Thyroid gland (tissue), 4 donors: ENCODE results near the gene BCDIN3D. TPM values are rescaled to one million over a fixed set of nuclear protein-coding genes. Genes with fewer than 3 reads are reported as not detected.

ENCODE experiments used
- DNase-seq, 2 donors: peaks; one replicate each; pipeline ENCODE4 v3.0.0-alpha.2; 2019
- H3K27ac ChIP-seq, 3 donors: fragments of 200-600 bp; sonication (generic); 1 replicate in 2 of 3; 2 replicates in 1 of 3; pipeline ENCODE4 v1.5.1; 2016 to 2019; ENCODE audit warnings: mild to moderate bottlenecking in 1 of 3, moderate library complexity in 1 of 3
- H3K27me3 ChIP-seq: fragments of 200-600 bp; sonication (generic); one replicate; pipeline ENCODE4 v1.5.1; 2019
- H3K36me3 ChIP-seq, 2 donors: fragments of 200-600 bp; sonication (generic); one replicate each; pipeline ENCODE4 v1.5.1; 2016 to 2019
- H3K4me1 ChIP-seq, 2 donors: fragments of 200-600 bp; sonication (generic); one replicate each; pipeline ENCODE4 v1.5.1; 2017 to 2019
- H3K4me3 ChIP-seq, 3 donors: fragments of 200-600 bp; sonication (generic); replicated peaks in 1 of 3; 1 replicate in 2 of 3; 2 replicates in 1 of 3; pipeline ENCODE4 v1.5.1; 2016; ENCODE audit warnings: mild to moderate bottlenecking in 1 of 3
- H3K9me3 ChIP-seq: fragments of 200-600 bp; sonication (generic); one replicate; pipeline ENCODE4 v1.5.1; 2017
- POLR2A ChIP-seq, 2 donors: fragments of 450-650 bp; IDR thresholded peaks; one replicate each; pipeline ENCODE4 v1.6.1; 2017; ENCODE audit warnings: antibody characterized with exemption in 2 of 2, mild to moderate bottlenecking in 2 of 2, moderate library complexity in 1 of 2
- WGBS, 2 donors: methylation state at CpG; one replicate each; pipeline ENCODE4 v1.1.5; 2017; 5-methylcytosine and 5-hydroxymethylcytosine counted together
- intact Hi-C: fragments of 100-400 bp; cut with DNase I; formaldehyde crosslinking; loops from one replicate; pipeline ENCODE4 v1.15.1; 2023
- total RNA-seq, 4 donors: library from RNA; depleted of rRNA; stranded (reverse); fragments of >200 nt; gene quantifications; one replicate each; pipeline ENCODE4 v1.2.3, GENCODE V29; 2016
- TF ChIP-seq, protein P1 (sequence below), 6 experiments: fragments of 200-600 bp in 3 of 6; fragments of 450-650 bp in 3 of 6; sonication (generic) in 3 of 6; IDR thresholded peaks; one replicate each; pipeline ENCODE4 v1.5.1; 2016 to 2019; ENCODE audit warnings: antibody characterized with exemption in 6 of 6, mild to moderate bottlenecking in 2 of 6, inconsistent platforms in 1 of 6, moderate library complexity in 1 of 6

Gene BCDIN3D
- total RNA-seq, 4 donors from 2014 or later: 3.9 to 6.1 (median 4.1) TPM

- H3K27me3 ChIP-seq: no peaks in the 10 kb centered on the region
- TF ChIP-seq, protein P1, sequence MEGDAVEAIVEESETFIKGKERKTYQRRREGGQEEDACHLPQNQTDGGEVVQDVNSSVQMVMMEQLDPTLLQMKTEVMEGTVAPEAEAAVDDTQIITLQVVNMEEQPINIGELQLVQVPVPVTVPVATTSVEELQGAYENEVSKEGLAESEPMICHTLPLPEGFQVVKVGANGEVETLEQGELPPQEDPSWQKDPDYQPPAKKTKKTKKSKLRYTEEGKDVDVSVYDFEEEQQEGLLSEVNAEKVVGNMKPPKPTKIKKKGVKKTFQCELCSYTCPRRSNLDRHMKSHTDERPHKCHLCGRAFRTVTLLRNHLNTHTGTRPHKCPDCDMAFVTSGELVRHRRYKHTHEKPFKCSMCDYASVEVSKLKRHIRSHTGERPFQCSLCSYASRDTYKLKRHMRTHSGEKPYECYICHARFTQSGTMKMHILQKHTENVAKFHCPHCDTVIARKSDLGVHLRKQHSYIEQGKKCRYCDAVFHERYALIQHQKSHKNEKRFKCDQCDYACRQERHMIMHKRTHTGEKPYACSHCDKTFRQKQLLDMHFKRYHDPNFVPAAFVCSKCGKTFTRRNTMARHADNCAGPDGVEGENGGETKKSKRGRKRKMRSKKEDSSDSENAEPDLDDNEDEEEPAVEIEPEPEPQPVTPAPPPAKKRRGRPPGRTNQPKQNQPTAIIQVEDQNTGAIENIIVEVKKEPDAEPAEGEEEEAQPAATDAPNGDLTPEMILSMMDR (IDR thresholded peaks at IDR 0.05): no peak
- TF ChIP-seq POLR2A (IDR thresholded peaks at IDR 0.05): peak in 1 of 2 donors; percentile 69
- H3K4me3 ChIP-seq: peak within 1 kb of the TSS; percentile 67 to 93 (median 87)
- H3K9me3 ChIP-seq: no peaks in the 10 kb centered on the region
- intact Hi-C loops: loop anchor here (5.0 to 10.0 kb wide), 2 partner anchors 51 to 184 kb away; no protein-coding TSS in a partner anchor
- peak within 1 kb of the TSS; percentile 64 to 85 (median 75) for H3K27ac ChIP-seq
- DNase-seq: peak; percentile 98
- 1 to 2% methylated on average over 25 to 26 of the region's 61 CpGs for WGBS, 2 donors
- no peaks in the 10 kb centered on the region for H3K36me3 ChIP-seq
- H3K4me1 ChIP-seq: peaks cover 13 to 35% of the 10 kb centered on the region in 2 donors
These were observed 14.5 kb downstream of the BCDIN3D start, which contains the start of gene NCKAP5L for GRCh38 chr12:49828133-49829091. NCKAP5L (minus strand) TSS chr12:49828413; CDS start chr12:49804044, 24,369 bp downstream.

- peak; percentile 65 to 66 for DNase-seq
- no peak for TF ChIP-seq POLR2A (IDR thresholded peaks at IDR 0.05)
- TF ChIP-seq, protein P1 (IDR thresholded peaks at IDR 0.05): no peak
- 1 to 2% methylated on average over 10 to 21 of the region's 38 CpGs for WGBS, 2 donors
- Histone ChIP-seq H3K36me3 (no peaks in the 10 kb centered on the region), H3K4me1 (peaks cover 13 to 35% of the 10 kb centered on the region in 2 donors), H3K27me3 (no peaks in the 10 kb centered on the region), H3K27ac (peak overlapping the region; percentile 64 to 85 (median 75)), H3K4me3 (peak overlapping the region; percentile 67 to 93 (median 87)), H3K9me3 (no peaks in the 10 kb centered on the region)
- intact Hi-C loops: loop anchor here (5.0 to 10.0 kb wide), 2 partner anchors 50 to 183 kb away; no protein-coding TSS in a partner anchor
These were observed 15.4 kb downstream of the BCDIN3D start for GRCh38 chr12:49827401-49828099.

DNA sequence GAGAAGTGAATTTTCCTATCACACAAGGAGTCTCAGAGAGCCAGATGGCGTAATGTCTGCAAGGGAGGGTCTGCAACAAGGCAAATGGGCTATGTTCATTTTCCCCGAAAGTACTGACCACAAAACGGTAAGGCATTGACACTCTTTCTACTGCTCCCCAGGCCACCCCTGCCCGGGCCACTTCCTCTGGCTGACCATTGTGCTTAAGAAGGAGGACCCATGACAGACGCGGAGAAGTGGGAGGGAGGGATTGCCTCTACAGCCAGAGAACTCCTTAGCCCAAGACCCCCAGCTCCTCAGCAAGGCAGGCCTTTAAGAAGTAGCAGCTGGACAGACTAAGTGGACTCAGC is 15.9 kb downstream of the BCDIN3D start:
- DNase-seq: no peak
- no peak for TF ChIP-seq POLR2A (IDR thresholded peaks at IDR 0.05)
- TF ChIP-seq, protein P1 (IDR thresholded peaks at IDR 0.05): no peak
- H3K36me3 ChIP-seq: no peaks in the 10 kb centered on the region
- intact Hi-C loops: loop anchor here (5.0 to 10.0 kb wide), 2 partner anchors 50 to 182 kb away; no protein-coding TSS in a partner anchor
- H3K4me3 ChIP-seq: peak overlapping the region; percentile 67 to 93 (median 87)
- peak overlapping the region; percentile 64 to 85 (median 75) for H3K27ac ChIP-seq
- peaks cover 13 to 35% of the 10 kb centered on the region in 2 donors for H3K4me1 ChIP-seq
- H3K9me3 ChIP-seq: no peaks in the 10 kb centered on the region
- H3K27me3 ChIP-seq: no peaks in the 10 kb centered on the region
- 56 to 75% methylated on average over 4 to 6 of the region's 6 CpGs for WGBS, 2 donors

DNA sequence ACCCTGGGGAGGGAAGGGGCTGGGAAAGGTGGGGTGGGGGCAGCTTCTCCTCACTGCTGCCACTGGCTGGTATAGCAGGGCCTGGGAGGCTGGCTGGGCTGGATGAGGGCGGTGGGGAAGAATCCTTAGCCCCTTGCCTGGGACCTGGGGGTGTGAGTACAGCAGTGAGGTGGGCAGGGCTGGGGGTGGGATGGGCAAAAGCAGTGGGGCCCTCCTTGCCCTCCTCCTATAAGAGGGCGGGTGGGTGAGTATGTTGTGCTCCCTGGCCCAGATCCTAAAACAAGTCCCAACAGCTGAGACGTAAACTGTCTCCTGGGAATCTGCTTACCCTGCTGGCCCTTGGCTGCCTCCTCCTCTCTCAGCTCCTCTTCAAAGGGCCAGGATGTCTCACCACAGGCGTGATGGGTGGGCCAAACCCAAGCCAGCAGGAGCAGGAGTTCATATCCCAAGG is 16.9 kb downstream of the BCDIN3D start:
- Histone ChIP-seq H3K9me3 (no peaks in the 10 kb centered on the region), H3K27me3 (no peaks in the 10 kb centered on the region), H3K27ac (peak overlapping the region in 1 of 3 donors; percentile 35), H3K4me1 (peaks cover 13 to 35% of the 10 kb centered on the region in 2 donors), H3K36me3 (no peaks in the 10 kb centered on the region), H3K4me3 (no peak overlapping the region)
- no peak for DNase-seq
- 68 to 76% methylated on average over 3 to 4 of the region's 4 CpGs for WGBS, 2 donors
- intact Hi-C loops: loop anchor here (5.0 to 10.0 kb wide), 2 partner anchors 49 to 181 kb away; no protein-coding TSS in a partner anchor
- TF ChIP-seq POLR2A (IDR thresholded peaks at IDR 0.05): no peak
- TF ChIP-seq, protein P1 (IDR thresholded peaks at IDR 0.05): no peak
